Right ventricle myocardium inferior (tissue), 1 donor: ENCODE results near the gene ARHGAP29. TPM values are rescaled to one million over a fixed set of nuclear protein-coding genes. Genes with fewer than 3 reads are reported as not detected.

Experiments
- ATAC-seq: fragments of 200-7000 bp; cut with Tn5 transposase; one replicate; pipeline ENCODE4 v1.9.1; 2020; ENCODE audit warnings: mild to moderate bottlenecking, moderate library complexity
- DNase-seq: peaks from one replicate; pipeline ENCODE4 v3.0.0; 2021; ENCODE audit errors: missing footprints
- intact Hi-C: fragments of 100-400 bp; cut with DNase I; formaldehyde crosslinking; loops from one replicate; pipeline ENCODE4 v1.11.0; 2022
- total RNA-seq: library from RNA; stranded (reverse); fragmentation: NEBNext Ultra II Directional; extraction: Animal tissue kit (Norgen Biotek cat#: 25700); gene quantifications from one replicate; pipeline ENCODE4 v1.2.1, GENCODE V29; 2021
- donor health status: DM: no; HTN: yes; CAD: no; lungs with severe emphysema.

Gene ARHGAP29
- total RNA-seq, 1 donor from 2014 or later, result 27.5 TPM

DNA sequence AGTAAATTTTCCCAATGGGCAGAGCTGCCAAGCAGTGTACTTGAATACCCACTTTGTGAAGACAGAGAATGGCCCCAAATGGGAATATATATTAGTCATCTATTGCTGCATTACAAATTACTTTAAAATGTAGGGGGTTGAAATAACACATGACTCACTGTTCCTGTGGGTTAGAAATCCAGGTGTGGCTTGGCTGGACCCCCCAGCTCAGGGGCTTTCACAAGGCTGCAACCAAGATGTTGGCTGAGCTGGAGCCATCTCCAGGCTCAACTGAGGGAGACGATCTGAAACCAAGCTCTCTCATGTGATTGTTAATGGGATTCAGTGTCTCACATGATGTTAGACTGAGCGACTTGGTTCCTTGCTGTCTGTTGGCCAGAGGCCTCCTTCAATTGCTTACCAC, 33.4 kb upstream of the ARHGAP29 start:
- intact Hi-C loops, result no loop called here
- DNase-seq, result no peak
- ATAC-seq, result no peak

DNA sequence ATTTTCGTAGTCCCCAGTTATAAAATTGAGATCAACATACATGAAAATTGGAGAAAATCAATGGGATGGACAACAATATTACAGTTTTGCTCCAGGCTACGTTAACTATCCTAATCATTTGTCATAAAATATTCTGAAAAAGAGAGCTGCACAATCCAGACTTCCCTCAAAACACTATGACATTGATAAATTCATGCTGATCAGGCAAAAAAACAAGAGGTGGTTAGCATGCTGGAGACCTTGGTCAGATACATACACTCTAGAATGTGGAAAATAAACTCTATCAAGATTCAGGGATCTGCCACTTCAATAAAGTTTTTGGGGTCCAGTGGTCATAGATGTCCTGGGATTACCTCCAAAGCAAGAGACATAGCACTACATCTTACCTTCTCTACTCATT, 32.5 kb upstream of the ARHGAP29 start:
- intact Hi-C loops, result no loop called here
- no peak for ATAC-seq

DNA sequence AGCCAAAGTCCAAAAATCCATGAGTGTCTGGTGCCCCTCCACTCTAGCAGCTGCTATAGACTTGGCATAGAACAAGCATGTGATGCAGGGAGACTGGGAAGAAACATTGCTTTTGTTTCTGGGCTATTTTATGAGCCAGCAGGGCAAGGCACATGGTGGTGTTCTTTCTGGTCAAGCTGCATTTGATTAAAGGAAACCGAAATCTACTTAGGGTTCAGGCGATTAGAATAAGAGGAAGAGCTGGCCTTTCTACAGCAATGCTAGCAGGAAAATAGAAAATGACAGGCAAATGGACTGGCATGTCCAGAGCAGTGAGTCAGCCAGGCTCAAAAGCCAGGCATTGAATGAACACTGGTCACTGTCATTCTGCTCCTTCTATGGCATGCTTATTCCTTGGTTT, 28.5 kb upstream of the ARHGAP29 start:
- ATAC-seq, result no peak

More for the DNA sequence above, 32.5 kb upstream of the ARHGAP29 start:
- DNase-seq, result no peak

DNA sequence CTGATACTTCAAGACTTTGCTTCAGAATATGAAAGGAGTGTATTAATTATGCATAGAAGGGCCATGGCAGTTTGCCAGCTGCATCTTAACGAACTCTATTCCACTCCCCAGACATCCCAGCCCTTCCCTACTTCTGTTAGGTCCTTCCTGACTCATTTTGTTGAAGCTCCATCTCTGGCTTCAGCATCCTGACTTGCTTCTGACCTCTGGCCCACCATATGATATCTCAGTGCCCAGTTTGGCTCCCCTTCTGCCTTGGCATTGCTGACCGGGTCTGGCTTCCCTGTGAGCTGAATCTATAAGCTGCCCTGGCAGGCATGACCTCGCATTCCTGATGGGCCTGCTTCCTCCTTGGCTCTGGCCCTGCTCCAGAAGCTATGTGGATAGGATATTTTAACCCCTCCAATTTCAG, 27.6 kb upstream of the ARHGAP29 start:
- intact Hi-C loops, result no loop called here
- ATAC-seq (no peak), DNase-seq (no peak)

More for the DNA sequence above, 28.5 kb upstream of the ARHGAP29 start:
- no peak for DNase-seq
- intact Hi-C loops, result no loop called here

DNA sequence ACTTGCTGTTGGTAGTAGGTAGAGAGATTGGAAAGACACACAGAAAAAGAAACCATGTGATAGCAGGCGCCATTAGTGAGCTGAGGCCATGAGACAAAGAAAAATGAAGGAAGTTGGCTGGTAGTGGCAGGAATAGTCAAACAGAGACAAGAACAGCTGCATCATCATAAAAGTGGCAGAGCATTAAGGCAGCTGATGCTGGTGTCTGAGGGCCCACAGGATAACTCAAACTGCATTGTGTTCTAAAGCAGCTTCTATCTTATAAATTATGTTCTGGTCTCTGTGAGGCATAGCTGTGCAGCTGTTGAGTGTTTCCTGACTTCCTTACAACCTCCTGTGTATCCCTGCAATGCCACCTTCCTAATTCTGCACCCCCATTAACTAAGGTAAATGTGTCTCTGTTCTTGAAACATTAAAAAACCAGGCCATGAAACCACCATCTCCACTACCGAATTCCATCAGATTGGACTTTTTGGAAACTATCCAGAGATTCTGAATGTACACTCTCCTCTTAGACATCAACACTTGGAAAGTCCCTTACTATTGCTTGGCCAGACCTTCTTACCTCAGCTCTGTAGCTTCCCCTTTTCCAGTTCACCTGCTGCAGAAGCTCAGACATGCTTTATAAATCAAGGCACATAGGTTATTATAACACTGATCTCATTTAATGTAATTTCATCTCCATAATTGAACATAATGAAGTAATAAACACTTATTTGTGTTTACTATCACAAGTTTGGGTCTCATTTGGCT, 23.4 kb upstream of the ARHGAP29 start:
- intact Hi-C loops, result no loop called here
- DNase-seq, result no peak
- ATAC-seq, result no peak

DNA sequence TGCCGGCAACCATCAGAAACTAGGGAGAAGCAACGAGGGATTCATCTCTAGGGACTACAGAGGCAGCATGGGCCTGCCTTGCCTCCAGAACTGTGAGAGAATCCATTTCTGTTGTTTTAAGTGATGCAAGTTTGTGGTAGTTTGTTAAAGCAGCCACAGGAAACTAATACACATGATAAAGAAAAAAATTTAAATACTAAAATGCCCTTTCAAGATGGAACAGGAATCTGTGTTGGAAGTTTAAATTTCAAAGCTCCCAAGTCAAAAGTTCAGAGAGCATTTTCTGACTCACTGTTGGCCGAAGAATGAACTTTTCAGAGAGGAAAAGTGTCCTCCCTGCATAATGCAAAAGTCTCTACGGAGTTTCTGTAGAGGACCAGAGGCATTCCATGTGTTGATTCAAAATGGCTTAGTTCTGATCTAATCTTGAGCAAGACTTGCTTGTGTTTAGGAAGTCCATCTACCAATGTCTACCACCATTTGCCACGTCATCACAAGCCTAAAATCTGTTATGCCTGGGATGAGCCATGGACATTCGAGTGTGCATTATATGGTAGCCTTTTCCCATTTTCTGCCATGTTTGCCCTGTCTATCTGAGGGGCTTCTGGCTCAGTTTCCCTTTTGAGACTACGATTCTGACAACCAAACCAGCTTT, 22.4 kb upstream of the ARHGAP29 start:
- ATAC-seq (no peak), DNase-seq (no peak)
- intact Hi-C loops, result no loop called here

DNA sequence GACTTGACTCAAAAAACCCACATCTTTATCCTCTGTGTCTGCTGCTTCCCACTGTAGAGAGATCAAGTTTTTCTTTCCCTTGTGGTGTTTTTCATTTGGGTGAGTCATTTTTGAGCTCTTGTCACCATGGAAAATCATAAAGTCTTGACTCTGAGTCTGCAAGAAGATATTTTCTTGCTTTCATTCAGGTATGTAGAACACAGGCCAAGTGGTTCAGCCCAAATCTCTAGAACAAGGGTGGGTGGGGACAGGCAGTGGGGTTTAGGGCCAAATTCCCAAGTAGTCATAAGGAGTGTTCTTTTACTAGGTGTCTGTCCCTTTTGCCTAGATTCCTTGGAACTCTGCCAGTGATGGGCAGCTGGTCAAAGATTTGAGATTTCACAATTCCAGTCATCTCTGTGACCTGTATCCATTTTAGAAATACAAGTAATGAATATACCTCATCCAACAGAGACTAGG, 21.5 kb upstream of the ARHGAP29 start:
- peak; percentile 73 for ATAC-seq
- DNase-seq, result no peak
- intact Hi-C loops, result no loop called here

DNA sequence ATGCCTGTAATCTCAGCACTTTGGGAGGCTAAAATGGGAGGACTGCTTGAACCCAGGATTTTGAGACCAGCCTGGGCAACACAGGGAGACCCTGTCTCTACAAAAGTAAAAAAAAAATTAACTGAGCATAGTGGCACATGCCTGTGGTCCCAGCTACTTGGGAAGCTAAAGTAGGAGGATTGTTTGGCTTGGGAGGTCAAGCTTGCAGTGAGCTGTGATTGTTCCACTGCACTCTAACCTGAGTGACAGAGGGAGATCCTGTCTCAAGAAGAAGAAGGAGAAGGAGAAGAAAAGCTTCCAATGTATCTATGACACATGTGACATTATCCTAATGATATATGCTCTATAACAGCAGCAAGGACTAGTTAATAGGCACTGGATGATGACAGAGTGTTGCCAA, 20.1 kb upstream of the ARHGAP29 start:
- intact Hi-C loops, result no loop called here
- ATAC-seq (no peak), DNase-seq (no peak)

DNA sequence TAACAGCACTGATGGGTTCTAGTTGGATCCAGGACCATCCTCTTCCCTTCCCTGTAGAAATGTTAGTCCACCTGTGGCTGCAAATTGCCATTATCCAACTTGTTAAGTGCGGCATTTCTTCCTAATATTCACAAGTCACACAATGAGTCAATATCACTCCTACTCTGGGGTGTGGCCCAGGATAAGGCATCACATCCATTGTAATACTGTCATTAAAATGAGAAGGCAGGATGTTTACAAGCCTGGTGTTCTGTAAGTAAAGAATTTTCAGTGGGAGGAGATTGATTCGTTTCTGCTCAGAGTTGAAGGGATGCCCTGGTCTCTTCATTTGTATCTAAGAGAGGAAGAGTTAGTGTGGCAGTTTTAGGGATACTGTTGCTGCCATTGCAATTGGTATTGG, 18.1 kb upstream of the ARHGAP29 start:
- intact Hi-C loops, result no loop called here
- ATAC-seq (no peak), DNase-seq (no peak)

DNA sequence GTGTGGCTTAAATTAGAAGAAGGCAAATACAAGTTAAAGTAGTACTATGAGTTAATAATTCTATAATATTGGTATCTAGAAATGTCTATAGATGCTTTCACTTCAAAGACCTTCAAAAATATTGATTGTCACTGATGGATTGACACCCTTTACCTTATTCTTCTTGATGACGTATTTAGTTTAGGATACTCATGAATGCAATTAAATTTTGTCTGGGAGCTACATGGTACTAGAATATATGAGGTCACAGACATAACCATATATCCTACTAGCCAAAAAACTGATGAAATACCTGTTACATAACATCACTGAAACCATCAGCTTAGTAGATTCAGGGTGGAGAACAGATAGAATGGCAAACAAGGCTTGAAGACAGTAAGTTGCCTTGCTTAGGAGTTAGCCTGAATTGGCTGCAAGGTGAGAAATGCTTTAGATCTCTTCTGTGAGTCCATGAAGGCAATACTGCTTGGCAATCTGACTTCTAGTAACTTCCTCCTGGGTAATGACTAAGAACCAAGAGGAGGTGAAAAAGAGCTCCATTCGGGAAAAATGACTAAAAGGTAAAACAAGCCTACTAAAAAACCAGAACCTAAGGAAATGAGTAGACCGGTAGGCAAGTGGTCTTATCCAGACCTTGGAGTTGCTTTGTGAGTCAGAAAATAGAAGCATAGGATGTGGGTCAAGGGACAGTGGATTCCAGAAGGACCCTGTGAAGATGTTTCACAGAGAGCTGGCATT, 16.9 kb upstream of the ARHGAP29 start:
- ATAC-seq (no peak), DNase-seq (no peak)
- intact Hi-C loops, result no loop called here

DNA sequence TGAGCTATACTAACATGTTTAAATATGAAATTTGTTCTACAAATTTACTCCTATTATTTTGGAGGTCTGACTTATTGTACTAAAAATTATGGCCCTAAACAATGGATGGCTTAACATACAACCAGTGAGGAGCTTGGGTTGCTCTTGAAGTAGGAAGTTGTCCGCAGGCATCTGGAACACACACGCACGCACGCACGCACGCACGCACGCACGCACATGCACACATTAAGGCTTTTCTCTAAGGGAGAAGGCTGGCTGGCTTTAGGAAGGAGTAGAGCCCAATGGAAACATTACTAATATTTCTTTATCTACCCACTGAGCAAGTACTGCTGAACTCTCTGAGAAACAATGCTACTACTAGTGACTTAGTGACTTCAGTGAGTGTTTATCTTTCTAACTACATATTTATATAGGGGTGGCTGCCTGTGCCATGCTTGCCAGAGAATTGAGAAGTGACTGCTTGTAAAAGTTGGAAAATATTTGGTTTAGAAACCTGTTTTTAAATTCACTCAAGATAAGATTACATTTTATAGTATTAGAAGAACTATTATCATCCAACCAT, 16.2 kb upstream of the ARHGAP29 start:
- intact Hi-C loops, result no loop called here
- DNase-seq (no peak), ATAC-seq (no peak)

DNA sequence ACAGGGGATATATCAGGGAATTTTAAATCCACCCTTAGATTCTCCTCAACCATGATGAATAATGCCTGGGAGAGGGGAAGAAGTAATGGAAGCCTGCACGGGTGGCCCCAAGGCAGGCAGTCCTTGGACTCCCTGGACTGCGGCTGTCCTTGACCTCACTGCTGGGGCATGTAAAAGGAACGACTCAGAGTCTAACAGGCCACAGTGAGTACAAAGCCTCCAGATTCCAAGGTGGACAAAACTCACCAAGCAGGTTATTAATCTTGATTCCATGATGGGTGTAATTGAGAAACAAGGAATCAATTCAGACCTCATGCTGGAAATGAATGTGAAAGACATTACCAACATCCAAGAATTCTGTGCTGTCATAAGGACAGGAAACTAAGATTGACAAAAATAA, 13.0 kb upstream of the ARHGAP29 start:
- intact Hi-C loops, result no loop called here
- no peak for DNase-seq
- no peak for ATAC-seq

DNA sequence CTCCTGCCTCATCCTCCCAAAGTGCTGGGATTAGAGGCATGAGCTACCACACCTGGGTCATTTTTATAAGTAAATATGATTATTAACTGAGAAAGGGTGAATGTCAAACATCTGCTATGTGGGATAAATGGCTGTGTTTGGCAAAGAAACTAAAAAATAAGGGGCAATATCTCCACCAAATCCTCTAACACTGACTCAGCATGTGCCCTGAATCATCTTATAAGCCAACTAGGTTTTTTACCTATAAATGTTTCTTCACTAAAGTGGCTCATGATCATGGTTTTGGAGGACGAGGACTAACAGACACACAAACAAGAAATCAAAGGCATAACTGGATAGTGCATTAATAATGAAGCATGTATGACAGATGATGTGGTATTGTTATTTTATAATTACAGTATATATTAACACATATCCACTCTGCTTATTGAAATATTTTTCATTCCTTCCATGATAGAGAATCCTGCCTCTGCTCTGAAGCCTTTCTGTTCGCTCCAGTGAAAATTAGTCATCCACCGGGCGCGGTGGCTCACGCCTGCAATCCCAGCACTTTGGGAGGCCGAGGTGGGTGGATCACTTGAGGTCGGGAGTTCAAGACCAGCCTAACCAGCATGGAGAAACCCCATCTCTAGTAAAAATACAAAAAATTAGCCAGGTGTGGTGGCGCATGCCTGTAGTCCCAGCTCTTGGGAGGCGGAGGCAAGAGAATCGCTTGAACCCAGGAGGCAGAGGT, 11.7 kb upstream of the ARHGAP29 start:
- intact Hi-C loops, result no loop called here
- no peak for DNase-seq
- no peak for ATAC-seq

DNA sequence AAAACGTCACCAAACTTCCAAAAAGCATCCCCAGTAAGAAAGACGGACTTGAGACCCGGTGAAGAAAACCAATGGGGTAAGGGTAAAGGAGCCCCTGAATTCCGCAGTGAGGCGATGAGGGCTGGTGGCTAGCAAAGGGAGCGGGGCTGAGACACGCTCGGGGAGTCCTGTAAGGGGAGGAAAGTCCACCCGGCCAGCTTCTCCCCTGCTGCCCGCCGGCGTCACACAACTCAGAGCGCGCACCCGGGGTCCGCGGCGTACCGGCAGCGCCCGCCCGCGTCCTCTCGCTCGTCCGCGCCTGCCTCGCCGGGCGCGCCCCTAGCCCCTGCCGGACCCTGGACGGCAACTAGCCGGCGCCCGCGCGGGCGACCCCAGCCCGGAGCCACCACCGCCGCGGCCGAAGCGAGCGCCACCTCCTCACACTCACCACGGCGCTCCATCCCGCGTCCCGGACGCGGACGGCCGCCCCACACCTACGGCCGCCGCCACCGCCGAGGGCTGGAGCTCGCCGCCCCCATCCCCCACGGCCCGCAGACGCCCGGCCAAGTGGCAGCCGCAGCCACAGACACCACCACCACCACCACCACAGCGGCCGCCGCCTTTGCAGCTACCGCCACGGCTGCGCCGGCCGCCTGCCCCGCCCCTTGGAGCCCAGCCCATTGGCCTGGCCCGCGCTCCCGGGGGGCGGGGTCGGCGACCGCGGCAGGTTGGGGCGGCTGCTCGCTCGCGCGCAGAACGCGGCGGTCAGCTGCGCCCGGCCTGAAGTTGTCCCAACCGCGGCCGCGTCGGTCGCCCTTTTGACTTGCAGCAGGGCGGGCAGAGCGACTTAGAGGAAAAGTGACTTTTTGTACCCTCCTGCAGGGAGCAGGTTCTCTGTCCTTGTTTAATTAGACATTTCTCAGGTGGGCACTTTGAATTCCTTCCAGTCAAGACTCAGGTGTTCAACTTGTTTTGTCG, 10.0 kb upstream of the ARHGAP29 start:
- peak; percentile 91 for DNase-seq
- intact Hi-C loops, result loop anchor here (2.0 kb wide), 1 partner anchor 53 kb away; no protein-coding TSS in a partner anchor
- peak; percentile 96 for ATAC-seq

DNA sequence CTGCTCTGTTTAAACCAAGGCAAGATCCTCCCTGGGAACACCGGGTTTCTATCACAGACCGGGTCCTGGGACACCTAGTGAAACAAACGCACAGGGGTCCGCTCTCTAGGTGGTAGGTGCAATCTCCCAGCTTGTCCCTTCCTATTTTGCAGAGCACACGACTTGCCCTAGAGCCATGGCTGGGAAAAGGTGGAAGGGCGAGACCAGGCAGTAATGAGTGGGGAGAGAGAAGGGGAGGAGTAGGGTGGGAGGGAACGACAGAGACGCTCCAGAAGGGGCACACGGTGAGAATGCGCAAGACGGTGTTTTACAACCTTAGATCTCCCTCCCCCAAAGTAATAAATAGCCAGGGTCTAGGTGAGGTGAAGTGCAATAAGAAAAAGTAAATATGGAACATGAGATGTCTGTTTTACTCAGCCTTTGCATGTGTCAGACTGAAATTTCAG, 9.3 kb upstream of the ARHGAP29 start:
- DNase-seq (peak; percentile 27), ATAC-seq (no peak)
- intact Hi-C loops, result loop anchor here (2.0 kb wide), 1 partner anchor 54 kb away; no protein-coding TSS in a partner anchor

DNA sequence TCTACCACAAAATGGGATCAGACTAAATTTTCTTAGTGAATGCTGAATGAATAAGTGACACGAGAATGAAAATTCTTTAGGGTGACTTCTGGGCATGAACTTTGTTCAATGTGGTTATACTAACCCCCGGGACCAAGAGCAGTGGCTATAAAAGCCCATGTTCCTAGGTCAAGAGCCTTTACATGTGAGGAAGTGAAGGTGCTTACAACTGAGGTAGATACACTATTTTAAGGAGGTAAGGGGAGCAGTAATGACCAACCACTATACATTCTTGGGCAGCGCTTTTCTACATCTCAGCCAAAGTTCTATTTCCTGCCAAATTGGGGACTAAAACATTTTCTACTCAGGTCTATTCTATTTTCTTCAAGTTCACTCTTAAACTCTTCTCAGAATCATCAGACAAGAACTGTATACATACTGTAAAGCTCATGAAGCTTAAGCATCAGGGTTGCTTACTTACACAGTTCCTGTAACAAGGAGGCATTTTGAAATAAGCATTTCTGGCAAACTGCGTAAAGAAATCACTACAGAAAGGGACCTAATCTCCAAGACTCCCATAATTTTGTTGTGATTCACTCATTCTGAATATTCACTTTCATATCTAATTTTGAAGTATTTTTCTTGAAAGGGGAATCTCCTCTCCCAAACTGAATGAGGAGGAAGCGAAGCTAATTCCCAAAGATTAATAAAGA, 8.5 kb upstream of the ARHGAP29 start:
- DNase-seq (no peak), ATAC-seq (no peak)
- intact Hi-C loops, result loop anchor here (2.0 kb wide), 1 partner anchor 55 kb away; no protein-coding TSS in a partner anchor

DNA sequence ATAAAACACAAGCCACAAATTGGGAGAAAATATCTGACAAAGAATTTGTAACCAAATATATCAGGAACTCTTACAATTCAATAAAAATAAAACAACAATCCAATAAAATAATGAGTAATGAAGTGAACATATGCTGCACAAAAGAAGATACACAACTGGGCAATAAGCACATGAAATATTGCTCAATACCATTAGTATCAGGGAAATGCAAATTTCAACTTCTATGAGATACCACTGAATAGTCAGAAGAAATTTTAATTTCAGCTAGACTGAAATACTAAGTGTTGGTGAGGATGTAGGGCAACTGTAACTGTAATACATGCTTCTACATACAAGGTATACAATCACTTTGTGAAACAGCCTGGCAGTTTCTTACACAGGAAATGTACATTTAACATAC, 7.4 kb upstream of the ARHGAP29 start:
- intact Hi-C loops, result no loop called here
- ATAC-seq, result no peak

More for the DNA sequence above, 7.4 kb upstream of the ARHGAP29 start:
- no peak for DNase-seq
